Fibroblast of pulmonary artery (primary cell): ENCODE data around the gene ANKRD39.

Source experiments
- DNase-seq: peaks from one replicate; pipeline ENCODE4 v3.0.0-alpha.2; 2010; ENCODE audit warnings: low read depth
- H3K4me3 ChIP-seq: replicated peaks from 2 replicates; pipeline ENCODE4 v1.5.1; 2011; ENCODE audit warnings: low read depth, mild to moderate bottlenecking, control low read depth, low read length, moderate library complexity
- TF ChIP-seq, protein P1 (sequence below): IDR thresholded peaks from 2 replicates; pipeline ENCODE4 v1.5.1; 2011; ENCODE audit warnings: mild to moderate bottlenecking, control low read depth, low read length, inconsistent platforms; ENCODE audit errors: missing control alignments

The ANKRD39 gene

DNA sequence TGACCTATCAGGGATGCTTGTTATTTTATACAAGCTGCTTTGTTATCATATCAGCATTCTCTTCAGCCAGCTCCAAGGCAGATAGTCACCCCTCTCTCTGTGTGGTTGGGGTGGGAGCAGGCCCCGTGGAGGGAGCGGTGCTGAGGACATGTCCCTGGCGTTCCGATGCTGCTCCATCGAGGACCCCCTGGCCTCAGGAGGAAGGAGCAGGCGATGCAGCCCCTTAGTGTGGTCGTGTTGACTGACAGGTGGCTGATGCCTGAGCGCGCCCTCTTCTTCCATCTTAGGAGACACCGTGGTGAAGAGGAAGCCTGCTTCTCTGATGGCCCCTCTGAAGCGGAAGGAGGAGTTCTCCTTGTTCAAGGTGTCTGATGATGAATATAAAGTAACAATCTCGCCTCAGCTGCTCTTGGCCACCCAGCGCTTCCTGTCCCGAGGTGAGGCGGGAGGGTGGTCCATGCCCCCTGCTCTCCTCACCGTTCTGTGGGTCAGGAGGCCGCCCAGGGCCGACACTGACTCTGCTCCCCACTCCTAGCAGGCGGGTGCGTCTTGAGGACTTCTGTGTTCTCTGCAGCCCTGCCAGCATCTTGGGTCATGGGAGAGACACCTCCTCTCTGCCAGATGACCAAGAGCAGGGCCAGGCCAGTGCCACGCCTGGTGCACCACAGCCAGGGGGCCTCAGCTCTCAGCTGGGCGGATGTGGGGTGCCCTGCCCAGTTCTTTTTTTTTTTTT is 31.1 kb downstream of the ANKRD39 start:
- TF ChIP-seq, protein P1, sequence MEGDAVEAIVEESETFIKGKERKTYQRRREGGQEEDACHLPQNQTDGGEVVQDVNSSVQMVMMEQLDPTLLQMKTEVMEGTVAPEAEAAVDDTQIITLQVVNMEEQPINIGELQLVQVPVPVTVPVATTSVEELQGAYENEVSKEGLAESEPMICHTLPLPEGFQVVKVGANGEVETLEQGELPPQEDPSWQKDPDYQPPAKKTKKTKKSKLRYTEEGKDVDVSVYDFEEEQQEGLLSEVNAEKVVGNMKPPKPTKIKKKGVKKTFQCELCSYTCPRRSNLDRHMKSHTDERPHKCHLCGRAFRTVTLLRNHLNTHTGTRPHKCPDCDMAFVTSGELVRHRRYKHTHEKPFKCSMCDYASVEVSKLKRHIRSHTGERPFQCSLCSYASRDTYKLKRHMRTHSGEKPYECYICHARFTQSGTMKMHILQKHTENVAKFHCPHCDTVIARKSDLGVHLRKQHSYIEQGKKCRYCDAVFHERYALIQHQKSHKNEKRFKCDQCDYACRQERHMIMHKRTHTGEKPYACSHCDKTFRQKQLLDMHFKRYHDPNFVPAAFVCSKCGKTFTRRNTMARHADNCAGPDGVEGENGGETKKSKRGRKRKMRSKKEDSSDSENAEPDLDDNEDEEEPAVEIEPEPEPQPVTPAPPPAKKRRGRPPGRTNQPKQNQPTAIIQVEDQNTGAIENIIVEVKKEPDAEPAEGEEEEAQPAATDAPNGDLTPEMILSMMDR, result no peak
- DNase-seq, result no peak
- H3K4me3 ChIP-seq, result no peak overlapping the region

DNA sequence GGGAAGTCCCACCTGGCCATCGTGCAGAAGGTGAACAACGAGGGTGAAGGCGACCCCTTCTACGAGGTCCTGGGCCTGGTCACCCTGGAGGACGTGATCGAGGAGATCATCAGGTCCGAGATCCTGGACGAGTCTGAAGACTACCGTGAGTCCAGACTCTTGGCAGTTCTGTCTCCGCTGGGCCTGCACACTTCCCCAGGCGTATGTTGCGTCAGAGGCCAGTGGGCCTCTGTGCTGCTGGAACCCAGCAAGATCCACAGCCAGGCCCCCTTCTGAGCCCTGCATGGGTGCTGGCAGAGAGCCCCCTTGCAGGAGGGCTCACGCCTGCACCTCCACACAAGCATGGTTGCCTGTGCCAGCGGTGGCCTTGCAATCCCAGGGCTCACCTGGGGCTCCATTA is 32.8 kb downstream of the ANKRD39 start:
- no peak for DNase-seq
- no peak overlapping the region for H3K4me3 ChIP-seq
- TF ChIP-seq, protein P1, result no peak

DNA sequence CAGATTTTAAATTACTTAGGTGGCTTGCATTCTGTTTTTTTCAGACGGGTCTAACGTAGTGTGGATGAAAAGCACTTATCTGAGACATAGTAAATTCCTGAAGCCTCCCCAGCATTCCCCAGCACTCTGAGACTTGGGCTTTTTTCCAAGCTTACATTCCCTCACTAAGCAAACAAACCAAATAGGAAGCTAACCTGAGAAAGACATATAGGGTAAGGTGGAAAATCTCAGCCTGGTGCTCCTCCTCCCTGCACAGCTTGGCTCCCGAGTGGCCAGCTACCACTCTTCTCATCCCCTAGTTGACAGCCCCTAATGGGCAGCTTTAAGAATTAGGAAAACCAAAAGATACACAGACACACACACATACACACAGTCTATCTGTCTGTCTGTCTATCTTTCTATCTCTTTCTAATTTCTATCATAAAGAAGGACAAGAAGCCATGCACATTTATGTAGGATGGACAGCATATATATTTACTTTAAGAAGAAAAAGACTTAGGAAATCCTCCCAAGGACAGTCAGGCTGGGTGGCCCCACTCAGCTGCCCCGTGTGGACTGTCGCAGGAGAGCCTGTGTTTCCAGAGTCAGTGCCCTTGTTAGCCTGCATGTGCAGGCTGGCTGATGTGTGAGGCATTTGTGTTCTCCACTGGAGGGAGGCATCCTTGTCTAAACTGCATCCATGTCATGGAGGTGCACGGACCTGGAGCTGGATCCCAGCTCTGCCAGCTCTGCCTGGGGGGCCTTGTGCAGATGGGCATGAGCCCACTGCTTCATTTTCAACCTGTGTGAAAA is 33.5 kb downstream of the ANKRD39 start:
- H3K4me3 ChIP-seq, result no peak overlapping the region
- TF ChIP-seq, protein P1, result no peak
- DNase-seq, result peak; percentile 72

DNA sequence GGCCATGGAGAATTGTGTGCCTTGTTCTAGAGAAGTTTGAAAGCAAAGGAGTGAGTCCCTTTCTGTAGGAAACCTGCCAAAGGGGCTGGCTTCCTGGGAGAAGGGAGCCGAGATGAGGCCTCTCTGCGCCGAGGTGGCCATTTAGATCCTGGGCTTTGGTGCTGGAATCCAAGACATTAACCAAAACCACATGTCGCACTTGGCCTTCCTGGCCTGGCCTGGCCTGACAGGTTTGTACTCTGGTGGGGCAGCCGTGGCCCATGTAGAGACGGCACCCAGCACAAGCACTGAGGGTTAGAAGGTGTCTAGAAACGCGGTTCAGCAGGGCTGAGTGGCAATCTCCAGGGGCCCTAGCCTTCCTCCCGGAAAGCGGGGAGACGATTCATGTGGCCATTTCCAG is 34.6 kb downstream of the ANKRD39 start:
- TF ChIP-seq, protein P1, result no peak
- DNase-seq, result no peak
- no peak overlapping the region for H3K4me3 ChIP-seq

DNA sequence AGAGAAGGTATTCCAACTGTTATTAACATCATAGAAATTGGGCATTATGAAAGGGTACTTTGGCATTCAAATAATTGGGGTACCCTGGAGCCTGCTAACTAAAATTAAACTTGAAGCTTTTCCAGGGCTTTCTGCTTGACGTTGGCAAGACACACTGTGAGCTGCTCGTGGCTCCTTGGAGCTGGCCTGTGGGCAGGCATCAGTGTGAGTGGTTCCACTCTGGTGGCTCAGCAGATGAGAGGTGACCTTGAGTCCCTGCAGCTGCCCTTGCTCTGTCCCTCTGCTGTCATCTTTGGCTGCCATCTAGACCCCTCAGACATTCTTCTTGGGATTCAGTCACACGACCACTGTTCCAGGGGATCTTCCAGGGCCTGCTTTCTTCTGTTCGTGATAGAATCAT is 35.0 kb downstream of the ANKRD39 start:
- TF ChIP-seq, protein P1, result no peak
- no peak overlapping the region for H3K4me3 ChIP-seq
- DNase-seq, result no peak

DNA sequence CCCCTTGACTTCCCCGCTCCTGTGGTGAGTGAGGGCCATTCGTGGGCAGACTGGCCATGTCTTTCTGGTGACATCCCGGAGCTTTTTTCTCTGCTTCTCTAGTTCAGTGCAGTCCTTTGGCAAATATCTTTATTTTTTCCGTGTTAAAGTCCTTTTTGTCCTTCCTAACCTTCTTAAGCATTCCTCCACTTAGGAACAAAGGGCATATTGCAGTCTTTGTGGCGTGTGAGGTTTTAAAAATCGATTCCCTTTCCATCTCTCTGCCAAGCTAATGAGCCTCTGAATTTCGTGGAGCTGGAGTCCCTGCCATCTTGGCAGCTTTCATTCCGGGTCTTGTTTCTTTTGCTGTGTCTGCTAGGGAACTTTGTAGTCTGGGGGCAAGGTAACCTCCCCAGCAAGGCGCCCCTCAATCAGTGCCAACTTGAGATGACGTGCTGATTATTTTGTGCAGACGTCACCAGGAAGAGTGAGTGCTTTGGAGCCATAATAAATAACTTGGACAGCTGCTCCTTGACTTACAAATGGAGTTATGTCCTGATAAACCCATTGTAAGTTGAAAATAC is 36.6 kb downstream of the ANKRD39 start:
- no peak for DNase-seq
- TF ChIP-seq, protein P1, result no peak

More for the DNA sequence above, 36.6 kb downstream of the ANKRD39 start:
- H3K4me3 ChIP-seq, result no peak overlapping the region
